ENCODE measurements around the gene ARPC4. TPM values are rescaled to one million over a fixed set of nuclear protein-coding genes. Genes with fewer than 3 reads are reported as not detected.
A peak's percentile ranks its signal among the peaks of the same experiment; 100 is the strongest.

ARPC4 gene
- polyA plus RNA-seq, 2 of the 4 experiments (the other 2 are of a cell fraction) = 140 to 298 TPM

GRCh38 chr3:9749645-9750555, 43.0 kb upstream of the ARPC4 start, which contains the start of gene OGG1:
Gene OGG1, plus strand, starts transcription at chr3:9749952. Its CDS starts 335 bp downstream, at chr3:9750287.
- FAIRE-seq = no peak
- H3K27ac ChIP-seq = peak within 1 kb of the TSS; percentile 95 to 97
- no peak for TF ChIP-seq CTCF (IDR thresholded peaks at IDR 0.05)
- no peak for TF ChIP-seq RCOR1 (IDR thresholded peaks at IDR 0.05; ENCODE audit: low read depth, low read length)
- TF ChIP-seq JUNB (IDR thresholded peaks at IDR 0.05) = no peak
- no peak for TF ChIP-seq HOXB5 (CRISPR knock-in tag; IDR thresholded peaks at IDR 0.05)
- no peak for TF ChIP-seq GATA3 (IDR thresholded peaks at IDR 0.05; ENCODE audit: borderline replicate concordance)
- 0 out of 2 replicates have a peak, but pooled peaks have one; percentile 32 for TF ChIP-seq TP53 (CRISPR knock-in tag; IDR thresholded peaks at IDR 0.05)
- TF ChIP-seq RAD21 (conservative IDR thresholded peaks at IDR 0.05 in 1 of 2, IDR thresholded peaks at IDR 0.05 in 1 of 2) = no peak; a peak in 1 of 5 replicates
- TF ChIP-seq KDM1A (IDR thresholded peaks at IDR 0.05; ENCODE audit: low read depth) = no peak
- TF ChIP-seq, protein P1, sequence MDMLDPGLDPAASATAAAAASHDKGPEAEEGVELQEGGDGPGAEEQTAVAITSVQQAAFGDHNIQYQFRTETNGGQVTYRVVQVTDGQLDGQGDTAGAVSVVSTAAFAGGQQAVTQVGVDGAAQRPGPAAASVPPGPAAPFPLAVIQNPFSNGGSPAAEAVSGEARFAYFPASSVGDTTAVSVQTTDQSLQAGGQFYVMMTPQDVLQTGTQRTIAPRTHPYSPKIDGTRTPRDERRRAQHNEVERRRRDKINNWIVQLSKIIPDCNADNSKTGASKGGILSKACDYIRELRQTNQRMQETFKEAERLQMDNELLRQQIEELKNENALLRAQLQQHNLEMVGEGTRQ (IDR thresholded peaks at IDR 0.05) = no peak
- TF ChIP-seq E2F6 (IDR thresholded peaks at IDR 0.05; ENCODE audit: borderline replicate concordance, low read depth) = peak; percentile 63; the same call in 1 of the 2 replicates
- no peak for TF ChIP-seq CHD4 (IDR thresholded peaks at IDR 0.05; ENCODE audit: borderline replicate concordance)
- TF ChIP-seq ELK1 (IDR thresholded peaks at IDR 0.05; ENCODE audit: low read depth, low read length) = no peak
- no peak for TF ChIP-seq KDM5A (IDR thresholded peaks at IDR 0.05)
- TF ChIP-seq RNF2 (IDR thresholded peaks at IDR 0.05; ENCODE audit: borderline replicate concordance, low read depth) = no peak
- no peak for TF ChIP-seq CEBPB (IDR thresholded peaks at IDR 0.05)
- no peak for TF ChIP-seq ZFP36 (IDR thresholded peaks at IDR 0.05; ENCODE audit: borderline replicate concordance, partially characterized antibody)
- no peak for TF ChIP-seq CBX8 (IDR thresholded peaks at IDR 0.05)
- peak; percentile 54 to 68; a peak in 3 of 5 replicates for TF ChIP-seq JUN (IDR thresholded peaks at IDR 0.05)
- no peak for TF ChIP-seq EHMT2 (IDR thresholded peaks at IDR 0.05; ENCODE audit: low read depth)
- TF ChIP-seq NR3C1 (IDR thresholded peaks at IDR 0.05) = no peak
- TF ChIP-seq, protein P2, sequence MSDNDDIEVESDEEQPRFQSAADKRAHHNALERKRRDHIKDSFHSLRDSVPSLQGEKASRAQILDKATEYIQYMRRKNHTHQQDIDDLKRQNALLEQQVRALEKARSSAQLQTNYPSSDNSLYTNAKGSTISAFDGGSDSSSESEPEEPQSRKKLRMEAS (IDR thresholded peaks at IDR 0.05) = peak; percentile 91
- TF ChIP-seq, protein P3, sequence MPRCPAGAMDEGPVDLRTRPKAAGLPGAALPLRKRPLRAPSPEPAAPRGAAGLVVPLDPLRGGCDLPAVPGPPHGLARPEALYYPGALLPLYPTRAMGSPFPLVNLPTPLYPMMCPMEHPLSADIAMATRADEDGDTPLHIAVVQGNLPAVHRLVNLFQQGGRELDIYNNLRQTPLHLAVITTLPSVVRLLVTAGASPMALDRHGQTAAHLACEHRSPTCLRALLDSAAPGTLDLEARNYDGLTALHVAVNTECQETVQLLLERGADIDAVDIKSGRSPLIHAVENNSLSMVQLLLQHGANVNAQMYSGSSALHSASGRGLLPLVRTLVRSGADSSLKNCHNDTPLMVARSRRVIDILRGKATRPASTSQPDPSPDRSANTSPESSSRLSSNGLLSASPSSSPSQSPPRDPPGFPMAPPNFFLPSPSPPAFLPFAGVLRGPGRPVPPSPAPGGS (IDR thresholded peaks at IDR 0.05) = 0 out of 3 replicates have a peak, but pooled peaks have one; percentile 41
- TF ChIP-seq POLR2A (IDR thresholded peaks at IDR 0.05; ENCODE audit: low read length) = peak; percentile 50
- no peak for TF ChIP-seq HDAC2 (IDR thresholded peaks at IDR 0.05)
- no peak for TF ChIP-seq RARB (CRISPR knock-in tag; IDR thresholded peaks at IDR 0.05)
- TF ChIP-seq ZC3H11A (IDR thresholded peaks at IDR 0.05) = no peak
- no peak for TF ChIP-seq MAFK (IDR thresholded peaks at IDR 0.05; ENCODE audit: partially characterized antibody)
- TF ChIP-seq MYC (IDR thresholded peaks at IDR 0.05; ENCODE audit: borderline replicate concordance, low read length) = no peak
- no peak for TF ChIP-seq CBX2 (IDR thresholded peaks at IDR 0.05; ENCODE audit: borderline replicate concordance, low read depth)
- no peak for TF ChIP-seq EHF (CRISPR knock-in tag; IDR thresholded peaks at IDR 0.05)
- no peak for TF ChIP-seq HES2 (IDR thresholded peaks at IDR 0.05)
- TF ChIP-seq ZSCAN20 (CRISPR knock-in tag; IDR thresholded peaks at IDR 0.05) = no peak
- TF ChIP-seq PHF8 (IDR thresholded peaks at IDR 0.05; ENCODE audit: borderline replicate concordance, low read depth) = peak; percentile 43; the same call in 1 of the 2 replicates
- TF ChIP-seq, protein P4, sequence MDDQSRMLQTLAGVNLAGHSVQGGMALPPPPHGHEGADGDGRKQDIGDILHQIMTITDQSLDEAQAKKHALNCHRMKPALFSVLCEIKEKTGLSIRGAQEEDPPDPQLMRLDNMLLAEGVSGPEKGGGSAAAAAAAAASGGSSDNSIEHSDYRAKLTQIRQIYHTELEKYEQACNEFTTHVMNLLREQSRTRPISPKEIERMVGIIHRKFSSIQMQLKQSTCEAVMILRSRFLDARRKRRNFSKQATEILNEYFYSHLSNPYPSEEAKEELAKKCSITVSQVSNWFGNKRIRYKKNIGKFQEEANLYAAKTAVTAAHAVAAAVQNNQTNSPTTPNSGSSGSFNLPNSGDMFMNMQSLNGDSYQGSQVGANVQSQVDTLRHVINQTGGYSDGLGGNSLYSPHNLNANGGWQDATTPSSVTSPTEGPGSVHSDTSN (IDR thresholded peaks at IDR 0.05) = no peak; the same call in 1 of the 2 replicates

More at GRCh38 chr3:9749645-9750555, 43.0 kb upstream of the ARPC4 start, which contains the start of gene OGG1:
- CTCF ChIA-PET = interaction anchor here (0.8 to 4.9 kb wide), 12 partner anchors 10 to 397 kb away, joined by 3 to 22 read pairs (median 4); partner anchors contain the start of genes BRPF1 and CAMK1
- Histone ChIP-seq H3K4me1 (peaks cover 13% of the 10 kb centered on the region; the same call in 2 of the 3 replicates), H3K9me3 (no peaks in the 10 kb centered on the region), H3K4me3 (peak within 1 kb of the TSS; percentile 72), H3K4me2 (peak within 1 kb of the TSS; percentile 91)
- ATAC-seq = peak; percentile 95 to 98
- POLR2A ChIA-PET = interaction anchor here (0.8 to 1.9 kb wide), 8 partner anchors 13 to 387 kb away, joined by 3 to 17 read pairs (median 4); partner anchors contain the start of genes ARPC4, BRPF1, CAMK1 and MTMR14
- DNase-seq (ENCODE audit: low read depth in 1 of 2, low spot score in 1 of 2) = peak; percentile 98 to 99
- under 1% methylated on average over 43 of the region's 60 CpGs for WGBS (ENCODE audit: missing lambda C conversion rate)

Data from A549 (cell line).